ENCODE results near the gene UPK3B.
"Not testable (repeated sequence)": the region's sequence is repeated elsewhere in the genome, so short reads cannot be mapped to it uniquely, and the experiment has no call there.

- TF ChIP-seq CTCF (IDR thresholded peaks at IDR 0.05); POLR2A (IDR thresholded peaks at IDR 0.05); POLR2AphosphoS5 (IDR thresholded peaks at IDR 0.05; ENCODE audit: insufficient read depth in 1 of 2, low read depth in 1 of 2): not testable (repeated sequence)
Observed at GRCh38 chr7:76559685-76560084, 49.3 kb downstream of the UPK3B start.

Measured in vagina (tissue), 2 donors.